NOMO-1 treated with dmso at 0.1 percent for 144 hours (cell line): ENCODE results near the gene OR1J2.
"Not testable (repeated sequence)": the region's sequence is repeated elsewhere in the genome, so short reads cannot be mapped to it uniquely, and the experiment has no call there.

Experiments
- DNase-seq: peaks from one replicate; lab custom pipeline; 2025; ENCODE audit not compliant: unreplicated experiment; lab: John Stamatoyannopoulos, UW

The OR1J2 gene

GRCh38 chr9:122510502-122510901, at the start of gene OR1J2:
Gene OR1J2, plus strand, starts transcription at chr9:122510802. Its CDS starts 0 bp downstream, at chr9:122510802.
- no peak for DNase-seq

GRCh38 chr9:122463828-122464632, 46.6 kb upstream of the OR1J2 start:
- DNase-seq: peak; percentile 41

GRCh38 chr9:122464633-122465567, 45.7 kb upstream of the OR1J2 start:
- peak; percentile 65 for DNase-seq

GRCh38 chr9:122466456-122466855, 44.1 kb upstream of the OR1J2 start:
- no peak for DNase-seq

- no peak for DNase-seq
Observed at GRCh38 chr9:122468735-122469134, 41.9 kb upstream of the OR1J2 start.

- DNase-seq: no peak
Observed at GRCh38 chr9:122474561-122474960, 36.0 kb upstream of the OR1J2 start.

GRCh38 chr9:122475717-122476116, 34.9 kb upstream of the OR1J2 start:
- no peak for DNase-seq

GRCh38 chr9:122477346-122477745, 33.3 kb upstream of the OR1J2 start:
- DNase-seq: no peak

GRCh38 chr9:122477826-122478225, 32.8 kb upstream of the OR1J2 start, which contains the start of gene OR1J1:
Gene OR1J1, minus strand, starts transcription at chr9:122477926. Its CDS starts 0 bp downstream, at chr9:122477926.
- no peak for DNase-seq

GRCh38 chr9:122479062-122479461, 31.5 kb upstream of the OR1J2 start:
- no peak for DNase-seq

GRCh38 chr9:122498883-122499288, 11.7 kb upstream of the OR1J2 start:
- DNase-seq: no peak

- no peak for DNase-seq
Observed at GRCh38 chr9:122506964-122507363, 3.6 kb upstream of the OR1J2 start.

- no peak for DNase-seq
Observed at GRCh38 chr9:122518226-122518625, 7.6 kb downstream of the OR1J2 start.

GRCh38 chr9:122518841-122519240, 8.2 kb downstream of the OR1J2 start, which contains the start of gene OR1J4:
Gene OR1J4, plus strand, starts transcription at chr9:122519141. Its CDS starts 0 bp downstream, at chr9:122519141.
- no peak for DNase-seq

- no peak for DNase-seq
Observed at GRCh38 chr9:122519376-122519775, 8.8 kb downstream of the OR1J2 start.

- DNase-seq: no peak
Observed at GRCh38 chr9:122526602-122527001, 16.0 kb downstream of the OR1J2 start.

GRCh38 chr9:122527193-122527592, 16.6 kb downstream of the OR1J2 start, which contains the start of gene OR1N1:
Gene OR1N1, minus strand, starts transcription at chr9:122527293. Its CDS starts 0 bp downstream, at chr9:122527293.
- DNase-seq: no peak

- DNase-seq: not testable (repeated sequence)
Observed at GRCh38 chr9:122531157-122531556, 20.6 kb downstream of the OR1J2 start.

- no peak for DNase-seq
Observed at GRCh38 chr9:122536134-122536533, 25.5 kb downstream of the OR1J2 start.

GRCh38 chr9:122537066-122537465, 26.5 kb downstream of the OR1J2 start:
- DNase-seq: not testable (repeated sequence)

- DNase-seq: no peak
Observed at GRCh38 chr9:122538757-122539156, 28.2 kb downstream of the OR1J2 start.
